NCI-H2196 treated with DMSO at 0.1 percent for 48 hours (cell line): ENCODE results near the gene MYO18A.

ENCODE experiments used
- DNase-seq: peaks from one replicate; lab custom pipeline; 2025; ENCODE audit not compliant: unreplicated experiment; lab: John Stamatoyannopoulos, UW

The MYO18A gene

GRCh38 chr17:29084541-29085146, 95.6 kb downstream of the MYO18A start:
- peak; percentile 55 for DNase-seq

GRCh38 chr17:29080965-29081364, 99.2 kb downstream of the MYO18A start:
- DNase-seq: no peak

GRCh38 chr17:29080323-29080722, 99.9 kb downstream of the MYO18A start:
- no peak for DNase-seq

GRCh38 chr17:29079887-29080286, 100.3 kb downstream of the MYO18A start:
- DNase-seq: no peak

GRCh38 chr17:29079433-29079832, 100.8 kb downstream of the MYO18A start:
- DNase-seq: no peak

- no peak for DNase-seq
Observed at GRCh38 chr17:29078183-29079045, 101.8 kb downstream of the MYO18A start.

GRCh38 chr17:29077320-29077719, 102.9 kb downstream of the MYO18A start:
- no peak for DNase-seq

- DNase-seq: no peak
Observed at GRCh38 chr17:29076722-29077121, 103.5 kb downstream of the MYO18A start.

- no peak for DNase-seq
Observed at GRCh38 chr17:29076087-29076486, 104.1 kb downstream of the MYO18A start.

- no peak for DNase-seq
Observed at GRCh38 chr17:29074488-29074887, 105.7 kb downstream of the MYO18A start.

- DNase-seq: no peak
Observed at GRCh38 chr17:29073520-29073919, 106.7 kb downstream of the MYO18A start.

- DNase-seq: no peak
Observed at GRCh38 chr17:29073045-29073444, 107.2 kb downstream of the MYO18A start.

- DNase-seq: no peak
Observed at GRCh38 chr17:29071303-29071702, 108.9 kb downstream of the MYO18A start.

- DNase-seq: no peak
Observed at GRCh38 chr17:29070781-29071180, 109.4 kb downstream of the MYO18A start.

- DNase-seq: no peak
Observed at GRCh38 chr17:29070308-29070707, 109.9 kb downstream of the MYO18A start.

GRCh38 chr17:29069526-29070041, 110.6 kb downstream of the MYO18A start:
- DNase-seq: no peak

GRCh38 chr17:29068818-29069217, 111.4 kb downstream of the MYO18A start:
- no peak for DNase-seq

GRCh38 chr17:29066606-29067005, 113.6 kb downstream of the MYO18A start:
- no peak for DNase-seq

- no peak for DNase-seq
Observed at GRCh38 chr17:29066047-29066446, 114.2 kb downstream of the MYO18A start.

GRCh38 chr17:29063992-29064391, 116.2 kb downstream of the MYO18A start:
- DNase-seq: no peak

GRCh38 chr17:29062215-29062614, 118.0 kb downstream of the MYO18A start:
- DNase-seq: no peak

GRCh38 chr17:29061036-29061435, 119.2 kb downstream of the MYO18A start:
- DNase-seq: no peak
